GM18508 (cell line): Measurements from ENCODE around the gene AKNA.

Source experiments
- ATAC-seq: cut with Tn5 transposase; IDR thresholded peaks from one replicate; pipeline ENCODE4 v1.9.1; 2021; ENCODE audit warnings: moderate number of reproducible peaks; ENCODE audit not compliant: insufficient read depth, unreplicated experiment

Gene AKNA

DNA sequence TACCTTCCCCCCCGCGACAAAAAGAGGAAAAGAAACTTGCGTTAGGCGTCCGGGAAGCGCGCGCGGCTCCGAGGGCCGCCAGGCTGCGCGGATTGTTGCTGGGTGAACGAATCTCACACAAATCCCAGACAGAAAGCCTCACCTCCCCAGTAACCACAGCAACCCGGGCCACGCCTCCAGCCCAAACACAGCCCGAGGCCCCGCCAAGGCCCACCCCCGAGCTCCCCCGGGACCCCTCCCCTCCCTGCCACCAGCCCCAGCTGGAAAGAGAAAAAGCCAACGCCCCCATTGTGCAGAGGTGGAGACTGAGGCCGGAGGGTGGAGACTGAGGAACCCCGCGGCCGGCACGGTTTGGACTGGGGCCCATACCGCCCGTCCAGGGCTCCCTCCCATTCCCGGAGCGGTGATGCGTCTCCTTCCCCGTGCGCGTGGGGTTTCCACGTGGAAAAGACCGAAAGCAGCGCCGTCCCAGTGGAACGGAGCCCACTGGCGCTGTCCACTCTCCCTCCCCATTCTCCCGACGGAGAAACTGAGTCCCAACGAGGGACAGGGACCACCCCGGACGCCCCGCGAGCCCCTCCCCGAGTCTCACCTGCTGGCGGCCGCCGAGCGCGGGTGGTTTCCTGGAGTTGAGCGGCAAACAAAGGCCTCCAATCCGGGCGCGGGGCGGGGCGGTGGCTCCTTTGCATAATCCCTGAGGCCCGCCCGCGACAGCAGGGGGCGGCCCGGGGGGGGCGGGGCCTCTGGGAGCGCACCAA lies 10.2 kb upstream of the AKNA start:
- peak; percentile 71 for ATAC-seq

DNA sequence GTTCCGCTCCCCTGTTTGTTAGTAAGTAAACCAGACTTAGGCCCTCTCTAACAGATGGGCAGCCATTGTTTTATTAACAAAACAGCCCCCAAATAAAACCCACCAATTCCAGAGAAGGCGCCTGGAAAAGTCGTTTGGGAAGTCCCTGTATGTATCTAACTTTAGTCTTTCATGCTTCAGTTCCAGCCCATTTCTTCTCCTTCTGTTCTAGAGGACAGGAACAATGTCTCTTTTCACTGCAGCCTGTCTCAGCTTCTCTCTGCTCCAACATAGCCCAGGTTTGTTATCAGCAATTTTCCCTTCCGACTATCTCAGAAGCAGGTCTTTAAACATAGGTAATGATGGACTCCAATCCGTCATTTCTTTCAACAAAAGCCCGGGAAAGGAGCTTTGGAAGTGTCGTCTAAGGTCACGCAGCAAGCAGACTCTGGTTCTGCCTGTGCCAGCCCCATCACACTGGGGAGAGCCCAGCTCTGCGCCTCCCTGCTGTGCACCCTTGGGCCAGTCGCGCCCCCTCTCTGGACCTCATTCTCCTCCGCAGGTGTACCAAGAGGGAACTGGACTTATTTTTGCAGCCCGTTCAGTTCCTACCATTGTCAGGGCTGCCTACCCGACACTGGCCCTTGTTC lies 9.6 kb upstream of the AKNA start:
- no peak for ATAC-seq

DNA sequence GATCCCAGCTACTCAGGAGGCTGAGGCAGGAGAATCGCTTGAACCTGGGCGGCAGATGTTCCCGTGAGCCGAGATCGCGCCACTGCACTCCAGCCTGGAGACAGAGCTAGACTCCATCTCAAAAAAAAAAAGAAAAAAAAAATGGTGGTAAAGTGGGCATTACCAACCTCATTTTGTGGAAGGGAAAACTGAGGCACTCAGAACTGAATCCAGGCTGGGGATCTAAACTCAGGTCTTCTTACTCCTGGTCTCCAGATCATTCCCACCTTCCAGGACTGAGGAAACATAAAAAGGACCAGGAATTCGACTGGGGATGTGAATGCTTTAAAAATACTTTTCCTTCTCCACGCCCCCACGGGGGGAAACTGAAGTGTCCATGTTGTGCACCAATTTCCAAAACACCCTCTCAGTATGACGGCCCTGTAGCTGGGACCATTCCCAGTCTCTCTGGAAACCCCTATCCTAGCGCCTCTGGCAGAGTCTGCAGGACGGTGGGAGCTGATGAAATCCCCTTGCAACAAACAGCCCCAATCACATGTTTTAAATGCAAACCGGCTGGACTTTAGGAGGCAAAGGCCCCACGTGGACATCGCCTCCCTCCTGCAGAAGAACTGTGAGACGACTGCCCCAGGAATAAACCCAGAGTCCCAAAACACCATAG lies 8.9 kb upstream of the AKNA start:
- no peak for ATAC-seq

DNA sequence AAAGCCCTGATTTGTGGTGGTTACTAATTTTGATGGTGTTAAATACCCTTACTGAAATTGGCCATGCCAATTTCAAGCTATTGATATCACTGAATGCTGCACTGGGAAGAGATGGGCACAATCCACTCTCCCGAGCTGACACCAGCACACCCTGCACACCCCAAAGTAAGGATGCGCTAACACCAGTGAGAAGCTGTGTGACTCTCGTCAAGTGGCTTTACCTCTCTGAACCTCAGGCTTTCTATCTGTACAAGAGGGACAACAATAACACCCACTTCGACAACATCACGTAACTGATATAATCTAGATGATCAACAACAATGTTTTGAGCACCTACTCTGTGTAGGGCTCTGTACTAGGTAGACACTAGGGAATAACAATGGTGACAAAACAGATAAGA lies 8.0 kb upstream of the AKNA start:
- no peak for ATAC-seq

DNA sequence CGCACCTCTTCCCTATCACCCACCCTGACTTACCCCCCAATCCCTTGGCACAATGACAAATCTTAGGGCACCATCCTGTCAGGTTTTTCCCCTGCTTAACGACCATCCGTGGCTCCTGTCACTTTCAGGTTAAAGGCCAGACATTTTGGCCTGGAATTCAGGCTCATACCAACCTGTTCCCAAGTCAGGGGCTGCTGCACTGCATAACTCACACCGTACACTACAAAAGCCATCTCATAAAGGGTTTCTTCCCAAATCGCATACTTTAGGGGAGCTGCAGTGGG lies 7.5 kb upstream of the AKNA start:
- ATAC-seq = no peak

DNA sequence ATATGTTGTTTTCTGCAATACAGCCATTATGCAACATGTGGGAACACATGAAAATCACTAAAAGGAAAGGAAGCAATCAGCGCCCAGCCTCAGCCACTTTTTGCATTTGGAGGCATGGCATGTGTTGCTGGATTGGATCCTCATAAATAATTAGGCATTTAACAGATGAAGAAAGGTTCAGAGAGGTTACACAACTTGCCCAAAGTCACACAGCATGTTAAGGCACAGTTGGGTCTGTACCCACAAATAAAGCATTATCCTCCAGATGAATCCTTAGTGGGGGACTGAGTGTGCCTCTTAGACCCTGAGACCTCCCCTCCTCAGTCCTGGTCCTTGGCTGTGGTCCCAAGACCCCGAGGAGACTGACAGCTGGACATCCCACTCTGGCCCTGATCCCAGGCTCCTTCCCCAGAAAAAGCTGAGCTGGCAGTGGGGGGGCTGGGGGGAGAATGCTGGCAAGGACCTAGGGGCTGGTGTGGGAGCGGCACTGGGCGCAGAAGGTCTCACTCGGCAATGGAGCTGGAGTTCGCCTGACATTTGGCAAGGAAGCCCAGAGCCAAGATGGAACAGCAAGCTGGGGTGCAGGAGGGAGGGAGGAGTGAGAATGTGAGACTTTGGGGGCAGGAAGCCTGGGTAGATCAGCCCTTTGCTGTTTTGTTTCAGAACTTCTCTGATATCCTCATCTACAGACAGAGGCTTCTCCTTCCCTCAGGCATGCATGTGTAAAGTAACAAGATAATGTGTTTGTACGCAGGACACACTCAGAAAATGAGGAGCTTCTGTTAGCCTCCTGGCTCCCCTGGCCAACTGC lies 6.9 kb upstream of the AKNA start:
- no peak for ATAC-seq

DNA sequence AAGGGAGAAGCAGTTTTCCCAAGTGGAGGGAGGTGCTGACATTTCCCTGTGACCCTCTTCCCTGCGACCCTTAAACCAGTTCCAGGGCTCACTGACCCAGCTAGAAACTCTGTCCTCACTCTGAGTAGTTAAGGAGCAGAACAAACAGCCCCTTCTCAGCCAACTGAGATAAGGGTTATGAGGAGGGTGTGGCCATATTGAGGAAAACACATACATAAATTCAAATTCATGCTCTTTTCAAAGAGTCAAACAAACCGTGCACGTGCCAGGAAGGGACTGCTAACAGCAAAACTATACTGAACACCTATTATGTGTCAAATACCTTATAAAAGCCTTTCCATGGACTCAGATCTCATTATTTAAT lies 4.9 kb upstream of the AKNA start:
- ATAC-seq = no peak

DNA sequence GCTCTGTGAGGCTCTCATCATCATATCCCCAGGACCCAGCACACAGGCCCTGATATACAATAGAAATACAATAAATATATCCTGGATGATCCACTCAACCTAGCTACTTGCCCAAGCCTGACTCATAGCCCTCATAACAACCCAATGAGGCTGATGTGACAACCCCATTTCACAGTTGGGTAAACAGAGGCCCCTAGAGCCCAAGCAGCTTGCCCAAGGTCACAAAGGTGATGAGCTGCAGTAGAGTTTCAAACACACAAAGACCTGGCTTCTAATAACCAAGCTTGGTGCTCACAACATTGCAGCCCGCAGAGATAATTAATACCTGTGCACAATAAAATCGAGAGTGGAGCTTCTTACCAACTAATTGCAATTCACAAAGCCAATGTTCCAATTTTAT lies 3.2 kb upstream of the AKNA start:
- no peak for ATAC-seq

DNA sequence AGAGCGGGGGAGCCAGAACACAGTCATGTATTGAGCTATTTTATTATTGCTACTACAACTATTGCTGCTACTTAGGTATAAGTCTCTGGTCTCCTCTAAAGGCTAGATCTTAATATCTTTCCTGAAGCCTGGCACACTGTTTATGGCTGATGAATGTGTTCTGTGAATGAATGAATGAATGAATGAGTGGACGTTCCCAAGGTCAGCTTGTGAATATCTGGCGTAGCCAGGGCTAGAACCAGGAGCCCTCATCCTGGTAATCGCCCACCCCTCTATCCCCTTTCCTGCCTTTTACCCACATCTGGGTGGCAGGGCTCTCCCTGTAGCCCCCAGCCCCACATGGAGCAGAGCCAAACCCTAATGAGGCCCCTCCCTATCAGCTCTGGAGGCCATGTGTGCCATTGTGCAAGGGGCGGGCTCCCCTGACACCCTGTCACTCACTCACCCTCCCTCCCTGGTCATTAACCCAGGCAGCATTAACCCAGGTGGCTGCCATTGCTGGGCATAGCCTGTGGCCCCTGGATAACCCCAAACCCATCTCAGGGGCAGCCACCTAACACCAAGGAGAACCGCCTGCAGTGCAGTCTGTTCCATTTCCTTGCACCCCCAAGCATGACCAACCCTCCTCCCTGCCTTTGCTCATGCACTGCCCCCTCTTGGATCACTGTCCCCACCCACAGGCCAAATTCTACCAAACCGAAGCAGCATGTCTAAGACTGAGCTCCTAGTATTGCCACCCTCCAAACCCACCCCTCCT lies 2.0 kb upstream of the AKNA start:
- ATAC-seq = no peak

DNA sequence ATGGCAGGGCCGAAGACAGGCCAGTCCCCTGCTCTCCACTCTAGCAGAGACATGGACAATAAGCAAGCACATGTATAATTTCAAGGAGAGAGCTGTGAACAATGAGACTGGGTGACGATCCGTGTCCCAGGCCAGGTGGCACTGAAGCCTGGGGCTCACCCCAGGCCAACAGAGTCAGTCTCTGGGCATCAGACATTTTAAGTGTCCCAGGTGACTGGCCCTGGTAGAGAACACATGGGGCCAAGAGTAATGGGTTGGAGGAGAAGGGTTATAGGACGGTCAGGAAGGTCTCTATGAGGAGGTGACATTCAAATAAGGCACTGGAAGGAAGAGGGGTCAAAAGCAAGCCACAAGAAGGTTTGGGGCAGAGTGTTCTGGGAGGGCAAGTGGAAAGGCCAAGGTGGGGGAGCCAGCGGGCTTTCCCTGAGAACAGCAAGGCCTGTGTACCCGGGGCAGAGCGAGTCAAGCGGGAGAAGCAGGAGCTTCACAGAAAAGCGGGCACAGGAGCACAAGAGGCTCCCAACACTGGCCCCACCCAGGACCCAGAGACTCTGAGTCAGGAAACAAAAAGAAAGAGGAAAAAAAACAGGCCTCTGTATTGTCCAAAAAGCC lies 1.1 kb upstream of the AKNA start:
- ATAC-seq = no peak

DNA sequence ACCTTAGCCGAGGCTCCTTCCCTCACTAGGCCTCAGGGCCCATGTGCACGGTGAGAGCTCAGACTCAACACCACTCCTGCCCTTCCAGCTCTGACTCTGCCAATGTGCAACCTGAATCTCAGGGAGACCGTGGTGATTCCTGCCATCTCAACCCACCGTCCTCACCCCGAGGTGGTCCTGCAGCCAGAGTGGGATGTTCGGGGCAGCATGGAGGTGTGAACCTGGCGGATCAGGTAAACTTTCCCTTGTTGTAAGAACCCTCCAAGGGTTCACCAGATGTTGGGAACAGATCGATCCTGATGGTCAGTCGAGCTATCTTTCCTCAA lies 538 bp upstream of the AKNA start:
- no peak for ATAC-seq

DNA sequence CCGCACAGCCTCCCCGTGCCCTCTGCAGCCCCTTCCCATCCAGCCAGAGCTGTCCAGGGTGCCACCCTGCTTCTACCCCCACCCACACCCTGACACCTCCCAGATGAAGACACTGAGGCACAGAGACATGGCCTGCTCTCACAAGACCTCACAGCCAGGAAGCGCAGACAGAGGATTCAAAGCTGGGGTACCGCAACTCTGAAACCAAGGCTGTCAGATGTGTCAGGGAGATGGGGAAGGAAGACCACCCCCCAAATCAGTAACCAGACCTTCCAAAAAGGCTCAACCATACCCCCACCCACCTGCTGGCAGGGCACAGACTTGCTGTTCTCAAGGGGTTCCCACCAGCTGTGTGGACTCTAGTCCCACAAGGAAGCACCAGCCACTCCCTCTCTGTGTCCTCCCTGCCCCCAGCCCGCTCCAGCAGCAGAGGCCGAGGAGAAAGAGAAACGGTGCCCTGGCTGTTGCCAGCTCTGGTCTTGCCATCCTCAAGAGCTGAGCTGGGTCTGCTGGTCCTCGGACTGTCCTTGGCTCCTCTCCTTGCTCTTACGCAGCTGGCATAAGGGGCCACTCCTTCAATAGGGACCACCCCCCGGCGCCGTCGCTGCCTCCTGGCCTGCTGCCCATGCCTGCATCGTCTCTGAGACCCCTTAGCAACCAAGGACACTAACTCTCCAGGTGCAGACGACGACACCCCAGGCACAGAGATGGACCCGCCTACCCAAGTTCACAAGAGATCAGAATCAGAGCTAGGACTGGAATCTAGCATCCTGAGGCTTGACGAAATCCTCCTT lies 699 bp downstream of the AKNA start:
- no peak for ATAC-seq

DNA sequence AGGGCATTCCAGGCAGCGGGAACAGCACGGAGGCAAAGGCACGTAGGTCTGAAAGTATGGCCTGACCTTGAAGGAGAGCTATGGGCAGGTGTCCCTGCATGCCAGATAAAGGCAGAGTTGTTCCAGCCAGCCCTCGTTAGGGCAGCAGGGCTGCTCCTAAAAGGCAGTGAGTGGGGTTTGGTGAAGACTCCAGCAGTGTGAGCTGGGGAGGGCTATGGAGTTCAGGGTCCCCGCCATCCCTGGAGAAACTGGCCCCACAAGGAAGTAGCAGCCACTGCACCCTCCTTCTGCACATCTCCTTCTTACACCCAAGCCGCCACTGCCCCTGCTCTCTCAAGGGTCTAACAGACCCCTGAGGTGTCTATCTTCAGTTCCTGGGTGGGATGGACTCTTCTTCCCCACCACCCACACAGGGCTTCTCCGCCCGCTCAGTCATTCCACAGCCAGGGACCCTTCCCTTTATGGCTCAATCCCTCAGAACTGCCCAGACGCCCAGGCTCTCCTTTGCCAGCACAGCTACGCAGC lies 1.4 kb downstream of the AKNA start:
- ATAC-seq = no peak

DNA sequence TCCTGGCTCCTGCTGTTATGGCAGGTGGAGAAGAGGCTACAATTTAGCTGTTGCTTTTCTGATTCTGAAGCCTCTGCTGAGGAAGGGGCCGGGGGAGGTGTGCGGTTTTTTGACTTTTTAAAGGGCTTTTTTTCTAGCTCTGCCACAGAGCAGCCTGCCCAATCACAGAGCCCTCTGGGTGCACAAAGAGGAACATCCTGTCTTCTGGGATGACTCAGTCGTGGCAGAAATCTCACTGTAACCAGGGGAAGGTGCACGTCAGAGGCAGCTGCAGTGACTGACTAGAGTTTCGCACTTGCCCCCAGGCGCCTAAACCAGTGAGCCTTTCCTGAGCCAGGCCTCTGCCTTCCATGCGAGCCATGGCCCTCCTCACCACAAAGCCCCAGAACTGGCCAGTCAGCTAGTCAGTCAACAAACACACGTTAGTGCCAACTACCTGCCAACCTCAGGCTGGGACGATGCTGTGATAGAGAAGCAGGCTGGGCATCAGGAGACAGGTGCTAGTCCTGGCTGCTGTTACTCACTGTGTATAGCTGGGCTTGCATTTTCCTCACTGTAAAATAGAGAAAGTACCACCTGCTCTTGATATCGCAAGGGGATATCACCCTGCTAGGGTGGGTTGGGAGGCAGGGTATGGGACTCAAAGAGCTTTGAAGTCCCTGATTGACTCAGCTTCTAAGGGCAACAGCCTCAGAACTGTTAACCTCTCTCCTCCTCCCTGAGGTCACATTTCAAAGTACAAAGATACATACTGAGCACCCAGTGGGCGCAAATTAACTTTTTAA lies 2.2 kb downstream of the AKNA start:
- ATAC-seq = peak; percentile 68

DNA sequence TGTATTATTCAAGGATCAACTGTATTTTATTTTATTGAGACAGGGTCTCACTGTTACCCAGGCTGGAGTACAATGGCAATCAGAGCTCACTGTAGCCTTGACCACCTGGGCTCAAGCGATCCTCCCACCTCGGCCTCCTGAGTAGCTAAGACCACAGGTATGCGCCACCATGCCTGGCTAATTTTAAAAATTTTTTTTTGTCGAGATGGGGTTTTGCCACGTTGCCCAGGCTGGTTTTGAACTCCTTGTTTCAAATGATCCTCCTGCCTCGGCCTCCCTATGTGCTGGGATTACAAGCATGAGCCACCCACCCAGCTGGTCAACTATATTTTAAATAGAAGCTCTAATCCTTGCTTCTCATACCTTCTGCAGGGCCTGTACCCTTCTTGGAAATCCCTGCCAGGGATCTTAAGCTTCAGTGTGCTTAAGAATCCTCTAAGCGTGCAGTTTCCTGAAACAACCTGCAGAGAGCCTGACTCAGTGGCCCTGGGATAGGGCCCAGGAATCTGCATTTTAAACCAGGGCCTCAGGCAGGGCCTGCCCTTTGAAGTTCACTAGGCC lies 2.9 kb downstream of the AKNA start:
- no peak for ATAC-seq

DNA sequence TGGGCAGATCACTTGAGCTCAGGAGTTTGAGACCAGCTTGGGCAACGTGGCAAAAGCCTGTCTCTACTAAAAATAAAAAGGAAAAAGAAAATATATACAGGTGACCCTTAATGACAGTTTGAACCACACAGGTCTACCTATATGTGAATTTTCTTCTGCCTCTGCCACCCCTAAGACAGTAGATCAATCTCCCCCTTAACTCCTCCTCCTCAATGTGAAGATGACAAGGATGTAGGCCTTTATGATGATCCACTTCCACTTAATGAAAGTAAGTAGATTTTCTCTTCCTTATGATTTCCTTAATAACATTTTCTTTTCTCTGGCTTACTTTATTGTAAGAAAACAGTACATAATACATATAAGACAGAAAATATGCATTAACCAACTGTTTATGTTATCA lies 3.4 kb downstream of the AKNA start:
- no peak for ATAC-seq

DNA sequence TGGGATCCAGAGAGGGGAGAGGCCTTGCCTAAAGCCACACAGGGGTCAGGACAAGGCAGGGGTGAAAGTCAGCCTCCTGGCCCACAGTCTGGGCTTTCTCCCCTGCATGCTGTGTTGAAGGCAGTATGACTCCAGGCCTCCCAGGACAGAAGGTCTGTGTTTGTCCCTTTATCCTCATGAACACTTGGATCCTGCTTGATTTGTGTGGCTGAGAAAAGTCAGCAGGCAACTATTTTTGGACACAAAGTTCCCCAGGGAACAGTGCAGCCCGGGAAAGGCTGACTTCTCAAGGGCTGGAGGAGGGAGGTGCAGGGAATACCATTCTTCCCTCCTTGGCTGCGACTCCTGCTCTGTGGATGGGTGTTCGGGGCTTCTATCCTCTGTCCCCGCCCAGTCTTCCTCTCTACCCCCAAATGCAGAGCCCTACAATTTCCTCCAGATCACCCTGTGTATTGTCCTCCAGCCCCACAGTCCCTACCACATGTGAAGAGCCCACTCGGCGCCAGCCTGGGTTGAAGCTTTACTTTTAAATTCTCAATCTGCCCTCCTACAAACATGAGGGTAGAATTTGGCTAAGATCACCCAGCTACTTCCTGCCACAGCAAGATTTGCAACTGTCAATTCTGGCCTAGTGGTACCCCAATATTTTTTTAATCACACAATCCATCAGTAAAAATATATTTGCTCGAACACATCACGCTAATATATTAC lies 4.1 kb downstream of the AKNA start:
- no peak for ATAC-seq
